IMR-90 (cell line): ENCODE data around the gene HYI. TPM values are rescaled to one million over a fixed set of nuclear protein-coding genes. Genes with fewer than 3 reads are reported as not detected.

Experiments
- ATAC-seq: fragments of 200-7000 bp; cut with Tn5 transposase; 2 replicates; pipeline ENCODE4 v1.9.1; 2020; ENCODE audit warnings: low read depth, mild to moderate bottlenecking, moderate library complexity
- BruUV-seq: library from RNA; stranded (reverse); fragments of 400-500 nt; replicated peaks from 2 replicates; lab custom pipeline; 2021; lab: Mats Ljungman, UMichigan
- CTCF ChIA-PET: fragments of 300-600 bp; formaldehyde crosslinking; extraction: SDS; loops from one replicate; lab custom pipeline; 2021; ENCODE audit warnings: antibody characterized with exemption; lab: Yijun Ruan, JAX
- POLR2A ChIA-PET: fragments of 300-600 bp; sonication (Branson Sonifier 250); formaldehyde crosslinking; loops from one replicate; lab custom pipeline; 2022; ENCODE audit warnings: antibody characterized with exemption; ENCODE audit not compliant: unreplicated experiment; lab: Charles Lee
- DNase-seq: peaks from one replicate; pipeline ENCODE4 v3.0.0; 2013
- H2AFZ ChIP-seq: replicated peaks from 2 replicates; pipeline ENCODE3; 2013; ENCODE audit warnings: low read length, mild to moderate bottlenecking; ENCODE audit not compliant: poor library complexity
- H2AK5ac ChIP-seq: 2 replicates; pipeline ENCODE4 v1.6.1; 2013; ENCODE audit warnings: low read depth, low read length, inconsistent platforms
- H2AK9ac ChIP-seq: replicated peaks from 2 replicates; pipeline ENCODE3; 2013; ENCODE audit warnings: mild to moderate bottlenecking, low read depth, low read length, moderate library complexity; ENCODE audit not compliant: poor library complexity
- H2BK120ac ChIP-seq: 2 replicates; pipeline ENCODE4 v1.6.1; 2013; ENCODE audit warnings: low read depth, low read length, inconsistent platforms
- H2BK15ac ChIP-seq: 3 replicates; pipeline ENCODE4 v1.6.1; 2013; ENCODE audit warnings: low read depth, low read length, inconsistent platforms
- H2BK20ac ChIP-seq: 2 replicates; pipeline ENCODE4 v1.6.1; 2013; ENCODE audit warnings: low read depth, mild to moderate bottlenecking, inconsistent platforms, low read length, moderate library complexity
- H2BK5ac ChIP-seq: 2 replicates; pipeline ENCODE4 v1.6.1; 2013; ENCODE audit warnings: mild to moderate bottlenecking, low read depth, low read length, inconsistent platforms; ENCODE audit not compliant: poor library complexity, severe bottlenecking
- H3K14ac ChIP-seq: replicated peaks from 2 replicates; pipeline ENCODE4 v1.6.1; 2013; ENCODE audit warnings: low read depth, low read length, inconsistent platforms
- H3K18ac ChIP-seq: 2 replicates; pipeline ENCODE4 v1.6.1; 2013; ENCODE audit warnings: low read depth, low read length, control low read depth
- H3K23ac ChIP-seq: 2 replicates; pipeline ENCODE4 v1.6.1; 2013; ENCODE audit warnings: low read depth, low read length, inconsistent platforms
- H3K27ac ChIP-seq: 2 replicates; pipeline ENCODE4 v1.5.1; 2013; ENCODE audit warnings: mild to moderate bottlenecking, control low read depth, low read length; ENCODE audit not compliant: insufficient read depth
- H3K27me3 ChIP-seq: 2 replicates; pipeline ENCODE4 v1.6.1; 2013; ENCODE audit warnings: low read length; ENCODE audit not compliant: control insufficient read depth, insufficient read depth
- H3K36me3 ChIP-seq: 2 replicates; pipeline ENCODE4 v1.6.1; 2013; ENCODE audit warnings: low read length, mixed read lengths; ENCODE audit not compliant: control insufficient read depth, insufficient read depth
- H3K4ac ChIP-seq: 2 replicates; pipeline ENCODE4 v1.6.1; 2013; ENCODE audit warnings: low read depth, low read length, inconsistent platforms
- H3K4me1 ChIP-seq: 2 replicates; pipeline ENCODE4 v1.6.1; 2013; ENCODE audit warnings: low read length, mixed read lengths; ENCODE audit not compliant: control insufficient read depth, insufficient read depth
- H3K4me2 ChIP-seq: 2 replicates; pipeline ENCODE4 v1.6.1; 2013; ENCODE audit warnings: low read depth, mild to moderate bottlenecking, control low read depth, low read length, moderate library complexity
- H3K4me3 ChIP-seq: 2 replicates; pipeline ENCODE4 v1.5.1; 2013; ENCODE audit warnings: low read depth, mild to moderate bottlenecking, control low read depth, low read length, moderate library complexity; ENCODE audit not compliant: insufficient read depth
- H3K56ac ChIP-seq: 2 replicates; pipeline ENCODE4 v1.6.1; 2013; ENCODE audit warnings: low read length, inconsistent platforms; ENCODE audit not compliant: insufficient read depth; ENCODE audit errors: extremely low read depth
- H3K79me1 ChIP-seq, 2 experiments: 2 replicates each; pipeline ENCODE4 v1.6.1; 2013; ENCODE audit warnings: low read length in 2 of 2, inconsistent platforms in 1 of 2, low read depth in 1 of 2
- H3K9ac ChIP-seq: 2 replicates; pipeline ENCODE4 v1.6.1; 2013; ENCODE audit warnings: low read depth, low read length, control low read depth
- H3K9me1 ChIP-seq: 2 replicates; pipeline ENCODE4 v1.6.1; 2013; ENCODE audit warnings: low read length, inconsistent platforms; ENCODE audit not compliant: insufficient read depth
- H3K9me3 ChIP-seq: 2 replicates; pipeline ENCODE4 v1.6.1; 2013; ENCODE audit warnings: low read length; ENCODE audit not compliant: control insufficient read depth, insufficient read depth
- H4K20me1 ChIP-seq: 2 replicates; pipeline ENCODE4 v1.6.1; 2013; ENCODE audit warnings: low read length, inconsistent platforms; ENCODE audit not compliant: insufficient read depth
- H4K5ac ChIP-seq: 2 replicates; pipeline ENCODE4 v1.6.1; 2013; ENCODE audit warnings: mild to moderate bottlenecking, low read depth, low read length, control low read depth
- H4K8ac ChIP-seq, 2 experiments: 2 replicates each; pipeline ENCODE4 v1.6.1; 2013; ENCODE audit warnings: low read depth in 2 of 2, low read length in 2 of 2, control low read depth in 1 of 2, inconsistent platforms in 1 of 2
- H4K91ac ChIP-seq: 2 replicates; pipeline ENCODE4 v1.6.1; 2013; ENCODE audit warnings: low read depth, low read length, inconsistent platforms; ENCODE audit not compliant: insufficient read depth
- MXI1 ChIP-seq: IDR thresholded peaks from 2 replicates; pipeline ENCODE4 v1.6.1; 2012; ENCODE audit warnings: low read depth, mild to moderate bottlenecking, low read length, moderate library complexity, borderline replicate concordance
- RFX5 ChIP-seq: IDR thresholded peaks from 2 replicates; pipeline ENCODE4 v1.8.0; 2012; ENCODE audit warnings: low read depth, mild to moderate bottlenecking, low read length, moderate library complexity
- WGBS, 2 experiments: methylation state at CpG; one replicate each; pipeline versions ENCODE4 v1.1.5 to v1.1.7; 2013; ENCODE audit warnings: missing lambda C conversion rate in 2 of 2; ENCODE audit not compliant: insufficient read length in 1 of 2; ENCODE audit errors: extremely low coverage in 2 of 2; 5-methylcytosine and 5-hydroxymethylcytosine counted together
- dilution Hi-C: fragments of 300-500 bp; cut with HindIII; formaldehyde crosslinking; loops from one replicate; pipeline ENCODE4 v1.14.3; 2018; ENCODE audit warnings: low sequenced_read_pairs; ENCODE audit not compliant: unreplicated experiment
- in situ Hi-C: fragments of 300-500 bp; cut with MboI; formaldehyde crosslinking; loops from 3 replicates; pipeline ENCODE4 v1.14.3; 2019; ENCODE audit warnings: low sequenced_read_pairs, inconsistent platforms, mixed read lengths
- intact Hi-C: fragments of 100-400 bp; cut with micrococcal nuclease; formaldehyde crosslinking; loops from 2 replicates; pipeline ENCODE4 v1.10.0; 2022
- polyA plus RNA-seq, 3 experiments: library from polyadenylated mRNA; depleted of rRNA; stranded (reverse); fragments of >200 nt; gene quantifications; 2 replicates each; pipeline ENCODE4 v1.2.3, GENCODE V29; 2012; ENCODE audit warnings: low replicate concordance in 1 of 3
- total RNA-seq: library from RNA; depleted of rRNA; stranded (reverse); fragments of >200 nt; gene quantifications from 2 replicates; pipeline ENCODE4 v1.2.3, GENCODE V29; 2012
- TF ChIP-seq, protein P1 (sequence below): fragments of 150-350 bp; IDR thresholded peaks from 2 replicates; pipeline ENCODE4 v1.6.1; 2016; ENCODE audit warnings: low read depth, mild to moderate bottlenecking, low read length, moderate library complexity, borderline replicate concordance
- TF ChIP-seq, protein P2 (sequence below): conservative IDR thresholded peaks from 2 replicates; pipeline ENCODE4 v1.5.1; 2012; ENCODE audit warnings: mild to moderate bottlenecking, low read depth, low read length, improper control_type of control experiment

HYI gene
- total and polyA plus RNA-seq, 2 of the 4 experiments (the other 2 are of a cell fraction), result 21.5 to 53.7 TPM

GRCh38 chr1:43420874-43421273 is 32.9 kb downstream of the HYI start:
- ChIA-PET CTCF (no interaction called here), POLR2A (no interaction called here)
- Histone ChIP-seq H3K4ac (no peak overlapping the region), H3K56ac (no peak overlapping the region), H3K9me1 (peaks cover 14% of the 10 kb centered on the region; the same call in 1 of the 2 replicates), H4K91ac (no peak overlapping the region), H3K9ac (no peak overlapping the region), H4K5ac (no peak overlapping the region), H3K23ac (no peak overlapping the region), H3K27me3 (no peaks in the 10 kb centered on the region), H3K4me1 (no peaks in the 10 kb centered on the region), H3K14ac (no peak overlapping the region), H2BK120ac (no peak overlapping the region), H2AK9ac (no peak overlapping the region), H2BK5ac (no peak overlapping the region), H3K4me3 (no peak overlapping the region), H3K79me1 (peaks cover 0 to 4% of the 10 kb centered on the region in 2 experiments; a peak in 1 of 4 replicates), H3K9me3 (no peaks in the 10 kb centered on the region), H2BK20ac (no peak overlapping the region), H2AK5ac (no peak overlapping the region), H3K27ac (no peak overlapping the region), H4K20me1 (no peaks in the 10 kb centered on the region; the same call in 1 of the 2 replicates), H4K8ac (no peak overlapping the region), H2BK15ac (no peak overlapping the region), H3K18ac (no peak overlapping the region), H3K36me3 (peaks cover 82% of the 10 kb centered on the region), H2AFZ (no peak overlapping the region), H3K4me2 (no peak overlapping the region)
- in situ Hi-C loops (loop anchor here (25.0 kb wide), 1 partner anchor 509 kb away; no protein-coding TSS in a partner anchor), intact Hi-C loops (no loop called here), dilution Hi-C loops (no loop called here)
- DNase-seq (no peak), ATAC-seq (no peak)
- WGBS, 2 experiments, result 94% methylated on average over 6 of the region's 10 CpGs; no CpG with 5 or more reads in 1 of the 2 experiments
- BruUV-seq, result no TSS peak
- TF ChIP-seq, protein P1, sequence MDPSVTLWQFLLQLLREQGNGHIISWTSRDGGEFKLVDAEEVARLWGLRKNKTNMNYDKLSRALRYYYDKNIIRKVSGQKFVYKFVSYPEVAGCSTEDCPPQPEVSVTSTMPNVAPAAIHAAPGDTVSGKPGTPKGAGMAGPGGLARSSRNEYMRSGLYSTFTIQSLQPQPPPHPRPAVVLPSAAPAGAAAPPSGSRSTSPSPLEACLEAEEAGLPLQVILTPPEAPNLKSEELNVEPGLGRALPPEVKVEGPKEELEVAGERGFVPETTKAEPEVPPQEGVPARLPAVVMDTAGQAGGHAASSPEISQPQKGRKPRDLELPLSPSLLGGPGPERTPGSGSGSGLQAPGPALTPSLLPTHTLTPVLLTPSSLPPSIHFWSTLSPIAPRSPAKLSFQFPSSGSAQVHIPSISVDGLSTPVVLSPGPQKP, result no peak
- TF ChIP-seq, protein P2, sequence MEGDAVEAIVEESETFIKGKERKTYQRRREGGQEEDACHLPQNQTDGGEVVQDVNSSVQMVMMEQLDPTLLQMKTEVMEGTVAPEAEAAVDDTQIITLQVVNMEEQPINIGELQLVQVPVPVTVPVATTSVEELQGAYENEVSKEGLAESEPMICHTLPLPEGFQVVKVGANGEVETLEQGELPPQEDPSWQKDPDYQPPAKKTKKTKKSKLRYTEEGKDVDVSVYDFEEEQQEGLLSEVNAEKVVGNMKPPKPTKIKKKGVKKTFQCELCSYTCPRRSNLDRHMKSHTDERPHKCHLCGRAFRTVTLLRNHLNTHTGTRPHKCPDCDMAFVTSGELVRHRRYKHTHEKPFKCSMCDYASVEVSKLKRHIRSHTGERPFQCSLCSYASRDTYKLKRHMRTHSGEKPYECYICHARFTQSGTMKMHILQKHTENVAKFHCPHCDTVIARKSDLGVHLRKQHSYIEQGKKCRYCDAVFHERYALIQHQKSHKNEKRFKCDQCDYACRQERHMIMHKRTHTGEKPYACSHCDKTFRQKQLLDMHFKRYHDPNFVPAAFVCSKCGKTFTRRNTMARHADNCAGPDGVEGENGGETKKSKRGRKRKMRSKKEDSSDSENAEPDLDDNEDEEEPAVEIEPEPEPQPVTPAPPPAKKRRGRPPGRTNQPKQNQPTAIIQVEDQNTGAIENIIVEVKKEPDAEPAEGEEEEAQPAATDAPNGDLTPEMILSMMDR, result no peak
- no peak for TF ChIP-seq MXI1
- TF ChIP-seq RFX5, result no peak
